ENCODE measurements around the gene ADD1.

The ADD1 gene
- total RNA-seq: 184 to 271 (median 220) reads per million in 3 donors

DNA sequence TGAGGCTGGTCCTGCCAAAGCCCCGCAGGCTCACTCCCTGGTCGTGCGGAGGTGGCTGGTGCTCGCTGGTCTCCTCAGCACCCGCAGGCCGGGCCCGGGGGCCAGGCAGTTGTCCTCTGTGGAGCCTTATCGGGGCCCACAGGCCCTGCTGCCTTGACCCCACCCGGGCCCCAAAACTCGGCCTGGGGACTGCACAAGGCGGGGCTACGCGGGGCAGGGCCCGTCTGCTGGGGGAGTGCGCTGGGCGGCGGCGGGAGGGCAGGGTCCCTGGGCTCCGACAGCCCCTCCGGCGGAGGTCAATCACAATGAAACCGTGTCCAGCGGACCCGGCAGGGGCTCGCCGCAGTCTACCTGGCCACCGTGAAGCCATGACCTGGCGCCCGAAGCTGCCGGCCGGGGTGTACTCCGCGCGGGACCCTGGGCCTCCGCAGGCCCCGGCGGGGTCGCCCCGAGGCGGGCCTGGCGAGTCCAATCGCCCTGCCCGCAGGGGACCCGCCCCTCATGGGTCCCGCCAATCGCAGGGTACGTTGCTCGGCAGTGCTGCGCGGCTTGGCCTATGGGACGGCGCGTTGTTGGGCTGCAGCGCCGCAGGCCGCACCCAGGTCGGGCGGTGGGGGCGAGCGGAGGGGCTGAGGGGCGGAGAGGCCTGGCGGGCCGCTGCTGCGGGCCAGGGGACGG is at the start of gene ADD1:
TSS of gene ADD1 (plus strand) at position 582 of the 678 bp plus-strand sequence. CDS start 32,072 bp downstream, outside the sequence.
- Histone ChIP-seq H3K4me3 (ENCODE audit: insufficient read depth, low read depth, low read length, poor library complexity, severe bottlenecking) (peak within 1 kb of the TSS; percentile 79), H3K27ac (ENCODE audit: insufficient read depth, low read length, poor library complexity, severe bottlenecking) (peak within 1 kb of the TSS; percentile 87), H3K4me1 (ENCODE audit: control insufficient read depth, insufficient read depth, low read length, poor library complexity, severe bottlenecking) (peaks cover 12% of the 10 kb centered on the region), H3K36me3 (ENCODE audit: control insufficient read depth, insufficient read depth, low read length) (no peaks in the 10 kb centered on the region), H3K27me3 (replicated peaks; ENCODE audit: control insufficient read depth, insufficient read depth, low read length, poor library complexity, severe bottlenecking) (no peaks in the 10 kb centered on the region), H3K9me3 (ENCODE audit: control insufficient read depth, low read length) (no peaks in the 10 kb centered on the region)
- DNase-seq: peak; percentile 87 to 96 (median 92)

GRCh38 chr4:2794486-2795299 is 49.0 kb upstream of the ADD1 start:
- H3K27me3 ChIP-seq (replicated peaks; ENCODE audit: control insufficient read depth, insufficient read depth, low read length, poor library complexity, severe bottlenecking): no peaks in the 10 kb centered on the region
- H3K4me3 ChIP-seq (ENCODE audit: insufficient read depth, low read depth, low read length, poor library complexity, severe bottlenecking): no peak overlapping the region
- H3K27ac ChIP-seq (ENCODE audit: insufficient read depth, low read length, poor library complexity, severe bottlenecking): no peak overlapping the region
- no peaks in the 10 kb centered on the region for H3K36me3 ChIP-seq (ENCODE audit: control insufficient read depth, insufficient read depth, low read length)
- DNase-seq: no peak
- H3K4me1 ChIP-seq (ENCODE audit: control insufficient read depth, insufficient read depth, low read length, poor library complexity, severe bottlenecking): peaks cover 41% of the 10 kb centered on the region
- no peaks in the 10 kb centered on the region for H3K9me3 ChIP-seq (ENCODE audit: control insufficient read depth, low read length)

DNA sequence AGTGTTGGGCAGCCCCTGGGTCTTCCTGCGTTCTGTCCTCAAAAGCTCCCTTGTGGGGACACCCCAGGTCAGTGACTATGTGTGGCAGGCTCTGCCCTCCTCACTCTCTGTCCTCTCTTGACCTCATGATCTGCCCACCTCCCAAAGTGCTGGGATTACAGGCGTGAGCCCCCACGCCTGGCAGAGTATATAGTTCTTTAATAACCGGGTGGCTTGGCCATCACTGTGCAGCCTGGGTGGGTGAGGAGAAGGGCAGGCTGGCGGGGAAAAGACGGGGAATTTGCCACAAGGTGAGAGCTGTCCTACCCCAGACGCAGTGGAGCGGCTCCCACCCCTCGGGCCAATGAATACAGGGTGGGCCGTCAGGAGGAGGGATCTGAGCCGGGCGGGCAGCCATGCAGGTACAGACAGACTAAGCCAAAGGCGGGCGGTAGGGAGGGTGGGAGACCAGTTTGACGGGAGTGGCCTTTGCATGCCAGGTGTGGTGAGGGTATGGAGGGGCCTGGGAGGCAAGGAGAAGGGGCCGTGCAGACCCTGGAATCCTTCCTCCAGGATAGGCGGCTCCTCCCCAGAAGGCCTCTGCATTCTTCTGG is 48.2 kb upstream of the ADD1 start:
- no peaks in the 10 kb centered on the region for H3K36me3 ChIP-seq (ENCODE audit: control insufficient read depth, insufficient read depth, low read length)
- H3K4me1 ChIP-seq (ENCODE audit: control insufficient read depth, insufficient read depth, low read length, poor library complexity, severe bottlenecking): peaks cover 48% of the 10 kb centered on the region
- no peak overlapping the region for H3K4me3 ChIP-seq (ENCODE audit: insufficient read depth, low read depth, low read length, poor library complexity, severe bottlenecking)
- no peaks in the 10 kb centered on the region for H3K27me3 ChIP-seq (replicated peaks; ENCODE audit: control insufficient read depth, insufficient read depth, low read length, poor library complexity, severe bottlenecking)
- no peak overlapping the region for H3K27ac ChIP-seq (ENCODE audit: insufficient read depth, low read length, poor library complexity, severe bottlenecking)
- DNase-seq: no peak
- H3K9me3 ChIP-seq (ENCODE audit: control insufficient read depth, low read length): no peaks in the 10 kb centered on the region

DNA sequence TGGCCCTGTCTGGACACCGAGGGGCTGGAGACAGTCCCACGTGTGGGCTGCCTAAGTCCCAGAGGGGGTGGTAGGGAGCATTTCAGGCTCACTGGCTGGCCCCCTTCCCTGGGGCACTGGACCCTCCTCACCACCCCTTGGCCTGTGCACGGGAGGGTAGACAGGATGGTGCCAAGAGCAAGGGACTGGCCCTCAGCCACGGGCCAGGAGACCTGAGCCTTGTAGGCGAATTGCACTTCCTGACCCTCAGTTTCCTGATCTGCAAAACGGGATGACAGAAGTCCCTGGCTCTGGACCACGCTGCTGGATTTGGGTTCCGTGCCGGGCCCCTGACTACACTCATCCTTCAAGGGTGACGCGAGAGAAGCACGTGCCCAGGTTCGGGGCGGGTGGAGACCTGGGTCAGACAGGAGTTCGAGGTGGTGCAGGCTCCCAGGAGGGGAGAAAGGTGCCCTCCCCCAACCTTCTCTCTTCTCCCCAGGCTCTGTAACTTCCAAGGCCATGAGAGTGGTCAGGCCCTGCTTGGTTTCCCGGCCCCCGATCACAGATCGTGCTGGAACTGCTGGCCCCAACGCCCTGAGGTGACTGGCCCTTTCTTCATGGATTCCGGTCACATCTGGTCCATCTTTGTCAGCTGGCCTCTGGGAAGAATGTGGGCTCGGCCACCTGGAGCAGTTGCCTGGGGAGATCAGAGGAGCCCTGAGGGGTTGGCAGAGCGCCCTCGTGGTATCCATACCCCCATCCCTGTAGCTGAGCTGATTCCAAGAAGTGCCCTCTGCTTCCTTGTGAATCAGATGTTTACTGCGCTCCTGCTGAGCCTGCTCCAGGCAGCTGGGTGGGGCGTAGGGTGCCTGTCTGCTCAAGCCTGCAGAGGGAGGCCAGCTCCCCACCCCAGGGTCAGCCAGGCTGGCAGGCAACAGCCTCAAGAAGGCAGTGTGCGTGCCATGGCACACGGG is 47.5 kb upstream of the ADD1 start:
- DNase-seq: no peak
- H3K27me3 ChIP-seq (replicated peaks; ENCODE audit: control insufficient read depth, insufficient read depth, low read length, poor library complexity, severe bottlenecking): no peaks in the 10 kb centered on the region
- H3K4me3 ChIP-seq (ENCODE audit: insufficient read depth, low read depth, low read length, poor library complexity, severe bottlenecking): no peak overlapping the region
- H3K4me1 ChIP-seq (ENCODE audit: control insufficient read depth, insufficient read depth, low read length, poor library complexity, severe bottlenecking): peaks cover 56% of the 10 kb centered on the region
- H3K9me3 ChIP-seq (ENCODE audit: control insufficient read depth, low read length): no peaks in the 10 kb centered on the region
- H3K27ac ChIP-seq (ENCODE audit: insufficient read depth, low read length, poor library complexity, severe bottlenecking): no peak overlapping the region
- H3K36me3 ChIP-seq (ENCODE audit: control insufficient read depth, insufficient read depth, low read length): no peaks in the 10 kb centered on the region

DNA sequence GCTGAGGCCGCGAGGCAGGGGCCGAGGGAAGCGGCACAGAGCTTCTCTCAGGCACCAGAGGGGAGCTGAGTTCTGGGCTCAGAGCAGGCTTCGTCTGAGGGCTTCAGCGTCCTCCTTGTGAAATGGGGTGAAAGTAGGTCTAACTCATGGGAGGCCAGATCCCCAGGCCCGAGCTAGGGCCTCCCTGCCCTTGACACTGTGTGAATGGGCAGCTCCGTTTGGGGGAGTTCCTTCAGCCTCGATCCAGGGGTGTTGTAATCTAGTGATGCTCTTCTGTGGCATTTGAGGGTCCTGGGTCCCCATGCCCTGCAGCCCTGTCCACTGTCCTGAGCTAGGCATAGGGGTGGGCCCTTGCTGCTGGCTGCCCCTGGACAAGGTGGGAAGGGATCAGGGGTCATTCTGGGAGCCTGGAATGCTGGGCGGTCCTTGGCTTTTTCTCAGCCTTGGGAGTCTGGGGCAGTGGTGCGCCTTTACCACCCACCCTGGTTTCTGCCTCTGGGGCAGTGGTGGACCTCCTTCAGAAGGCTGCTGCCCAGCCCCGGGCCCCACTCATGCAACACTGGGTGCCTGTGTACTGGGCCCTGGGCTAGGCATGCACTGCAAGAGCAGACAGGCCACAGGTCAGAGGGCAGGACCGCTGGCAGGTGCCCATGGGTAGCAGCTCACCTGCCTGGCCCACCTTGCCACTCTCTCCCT is 46.6 kb upstream of the ADD1 start:
- H3K4me3 ChIP-seq (ENCODE audit: insufficient read depth, low read depth, low read length, poor library complexity, severe bottlenecking): no peak overlapping the region
- no peak for DNase-seq
- H3K4me1 ChIP-seq (ENCODE audit: control insufficient read depth, insufficient read depth, low read length, poor library complexity, severe bottlenecking): peaks cover 62% of the 10 kb centered on the region

GRCh38 chr4:2797545-2798305 is 45.9 kb upstream of the ADD1 start:
- H3K27ac ChIP-seq (ENCODE audit: insufficient read depth, low read length, poor library complexity, severe bottlenecking): peak overlapping the region; percentile 69
- peak in 2 of 3 donors; percentile 24 to 40 for DNase-seq
- H3K9me3 ChIP-seq (ENCODE audit: control insufficient read depth, low read length): no peaks in the 10 kb centered on the region
- H3K4me1 ChIP-seq (ENCODE audit: control insufficient read depth, insufficient read depth, low read length, poor library complexity, severe bottlenecking): peaks cover 62% of the 10 kb centered on the region
- no peaks in the 10 kb centered on the region for H3K27me3 ChIP-seq (replicated peaks; ENCODE audit: control insufficient read depth, insufficient read depth, low read length, poor library complexity, severe bottlenecking)
- H3K36me3 ChIP-seq (ENCODE audit: control insufficient read depth, insufficient read depth, low read length): no peaks in the 10 kb centered on the region
- peak overlapping the region; percentile 38 for H3K4me3 ChIP-seq (ENCODE audit: insufficient read depth, low read depth, low read length, poor library complexity, severe bottlenecking)

More for the DNA sequence above, 46.6 kb upstream of the ADD1 start:
- no peak overlapping the region for H3K27ac ChIP-seq (ENCODE audit: insufficient read depth, low read length, poor library complexity, severe bottlenecking)
- no peaks in the 10 kb centered on the region for H3K27me3 ChIP-seq (replicated peaks; ENCODE audit: control insufficient read depth, insufficient read depth, low read length, poor library complexity, severe bottlenecking)
- H3K36me3 ChIP-seq (ENCODE audit: control insufficient read depth, insufficient read depth, low read length): no peaks in the 10 kb centered on the region
- H3K9me3 ChIP-seq (ENCODE audit: control insufficient read depth, low read length): no peaks in the 10 kb centered on the region

DNA sequence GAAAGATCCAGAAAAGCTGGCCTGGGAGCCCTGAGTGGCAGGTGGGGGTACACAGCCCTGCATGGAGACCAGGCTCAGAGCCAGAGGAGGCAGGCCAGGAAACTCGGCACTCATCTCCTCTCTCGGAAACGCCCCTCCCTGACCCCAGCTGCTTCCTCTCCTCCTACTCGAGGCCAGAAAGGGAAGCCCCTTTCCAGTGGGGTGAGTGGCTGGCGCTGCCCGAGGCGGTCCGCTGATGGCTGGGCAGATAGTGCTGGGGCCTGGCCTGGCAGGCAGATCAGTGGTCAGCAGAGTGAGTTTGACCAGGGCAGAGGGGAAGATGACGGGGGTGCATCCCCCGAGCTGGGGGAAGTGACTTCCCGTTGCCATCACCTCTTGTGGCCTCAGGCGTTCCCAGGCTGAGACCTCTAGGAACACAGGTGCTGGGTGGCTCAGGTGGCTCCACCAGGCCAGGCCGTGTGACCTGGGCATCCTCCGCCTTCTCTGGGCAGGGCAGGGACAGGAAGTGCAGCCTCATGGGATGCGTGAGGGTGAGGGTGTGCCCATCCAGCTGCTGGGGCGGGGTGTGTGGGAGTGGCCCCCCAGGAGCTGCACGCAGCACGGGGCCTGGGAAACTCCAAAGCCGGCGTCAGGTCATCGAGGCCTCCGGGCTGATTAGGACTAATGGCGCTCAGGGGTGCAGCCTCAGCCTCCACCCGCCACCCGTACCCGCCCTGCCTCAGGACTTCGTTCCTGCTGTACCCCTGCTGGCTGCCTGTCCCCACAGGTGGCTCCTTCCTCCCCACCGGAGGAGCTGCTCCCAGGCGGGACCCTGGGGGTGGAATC is 45.0 kb upstream of the ADD1 start:
- Histone ChIP-seq H3K4me3 (ENCODE audit: insufficient read depth, low read depth, low read length, poor library complexity, severe bottlenecking) (peak overlapping the region; percentile 38), H3K27me3 (replicated peaks; ENCODE audit: control insufficient read depth, insufficient read depth, low read length, poor library complexity, severe bottlenecking) (no peaks in the 10 kb centered on the region), H3K27ac (ENCODE audit: insufficient read depth, low read length, poor library complexity, severe bottlenecking) (peak overlapping the region; percentile 69), H3K4me1 (ENCODE audit: control insufficient read depth, insufficient read depth, low read length, poor library complexity, severe bottlenecking) (peaks cover 56% of the 10 kb centered on the region), H3K9me3 (ENCODE audit: control insufficient read depth, low read length) (no peaks in the 10 kb centered on the region), H3K36me3 (ENCODE audit: control insufficient read depth, insufficient read depth, low read length) (no peaks in the 10 kb centered on the region)
- DNase-seq: peak in 1 of 3 donors; percentile 37

DNA sequence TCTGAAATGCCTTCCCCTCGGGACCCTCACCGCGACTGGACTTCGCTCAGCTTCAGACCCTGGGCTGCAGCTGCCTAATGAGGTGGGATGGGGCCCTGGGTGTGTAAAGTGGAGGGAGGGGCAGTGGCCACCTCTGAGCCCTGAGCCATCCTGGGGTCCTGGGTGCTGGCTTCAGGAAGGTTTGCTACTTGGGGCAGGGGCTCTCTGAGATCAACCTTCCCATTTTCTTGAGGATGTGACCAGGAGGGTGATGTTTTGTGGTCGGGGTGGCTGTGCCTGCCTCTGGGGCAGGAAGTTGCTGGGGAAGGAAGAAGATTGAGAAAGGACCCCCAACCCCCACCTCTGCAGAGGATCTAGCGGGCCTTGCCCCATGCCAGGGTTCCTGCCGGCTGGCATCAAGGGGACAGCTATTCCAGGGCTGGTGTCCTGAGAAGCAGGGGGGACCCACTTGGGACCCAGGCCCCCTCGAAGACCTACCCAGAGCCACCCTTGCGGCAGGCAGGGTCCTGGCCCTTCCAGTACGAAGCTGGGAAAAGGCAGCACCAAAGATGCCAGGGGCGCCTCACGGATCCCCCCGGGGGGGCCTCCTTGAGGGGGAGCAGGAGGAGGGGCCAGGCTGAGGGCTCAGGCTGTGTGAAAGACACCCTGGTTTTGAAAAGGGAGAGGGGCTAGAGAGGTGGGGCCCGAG is 44.3 kb upstream of the ADD1 start:
- DNase-seq: no peak
- peaks cover 49% of the 10 kb centered on the region for H3K4me1 ChIP-seq (ENCODE audit: control insufficient read depth, insufficient read depth, low read length, poor library complexity, severe bottlenecking)
- H3K4me3 ChIP-seq (ENCODE audit: insufficient read depth, low read depth, low read length, poor library complexity, severe bottlenecking): peak overlapping the region; percentile 38
- H3K9me3 ChIP-seq (ENCODE audit: control insufficient read depth, low read length): no peaks in the 10 kb centered on the region
- H3K27ac ChIP-seq (ENCODE audit: insufficient read depth, low read length, poor library complexity, severe bottlenecking): peak overlapping the region; percentile 69
- H3K27me3 ChIP-seq (replicated peaks; ENCODE audit: control insufficient read depth, insufficient read depth, low read length, poor library complexity, severe bottlenecking): no peaks in the 10 kb centered on the region
- H3K36me3 ChIP-seq (ENCODE audit: control insufficient read depth, insufficient read depth, low read length): no peaks in the 10 kb centered on the region

Measured in effector memory CD4-positive, alpha-beta T cell (primary cell).